SK-N-SH (cell line): ENCODE results near the gene TMEM245. TPM values are rescaled to one million over a fixed set of nuclear protein-coding genes. Genes with fewer than 3 reads are reported as not detected.

Experiments
- CTCF ChIA-PET: fragments of 300-600, 350-600 bp; formaldehyde crosslinking; extraction: SDS; loops from one replicate; lab custom pipeline; 2021; lab: Yijun Ruan, JAX
- POLR2A ChIA-PET: fragments of 350-600 bp; sonication (Branson Sonifier 250); formaldehyde crosslinking; extraction: SDS; loops from one replicate; lab custom pipeline; 2020; ENCODE audit warnings: antibody characterized with exemption, inconsistent platforms; lab: Yijun Ruan, JAX
- DNase-seq: peaks from one replicate; pipeline ENCODE4 v3.0.0; 2012
- H2AFZ ChIP-seq: fragments of 200-600 bp; sonication (generic); 2 replicates; pipeline ENCODE4 v1.8.1; 2016; ENCODE audit warnings: antibody characterized with exemption, mild to moderate bottlenecking, low read depth
- H3F3A ChIP-seq: fragments of 200-600 bp; sonication (generic); replicated peaks from 2 replicates; pipeline ENCODE3; 2016; ENCODE audit warnings: antibody characterized with exemption, mild to moderate bottlenecking; ENCODE audit not compliant: insufficient read depth
- H3K27ac ChIP-seq, 2 experiments: fragments of 200-500 bp in 1 of 2; fragments of 200-600 bp in 1 of 2; sonication (Bioruptor generic) in 1 of 2; sonication (generic), shearing (Covaris generic) in 1 of 2; 2 replicates each; pipeline versions ENCODE4 v1.5.1 to v1.6.1; 2014 to 2016; ENCODE audit warnings: low read depth in 2 of 2, inconsistent platforms in 1 of 2, low read length in 1 of 2, mild to moderate bottlenecking in 1 of 2, mixed read lengths in 1 of 2
- H3K27me3 ChIP-seq: fragments of 200-600 bp; sonication (generic), shearing (Covaris generic); 2 replicates; pipeline ENCODE4 v1.6.1; 2016; ENCODE audit warnings: mixed run types; ENCODE audit not compliant: insufficient read depth
- H3K36me3 ChIP-seq, 2 experiments: fragments of 200-500 bp in 1 of 2; fragments of 200-600 bp in 1 of 2; sonication (Bioruptor generic) in 1 of 2; sonication (generic) in 1 of 2; replicated peaks in 1 of 2; 2 replicates each; pipeline versions ENCODE3 to v1.5.1; 2014 to 2016; ENCODE audit warnings: low read length in 1 of 2, mild to moderate bottlenecking in 1 of 2; ENCODE audit not compliant: insufficient read depth in 2 of 2, control insufficient read depth in 1 of 2
- H3K4me1 ChIP-seq, 2 experiments: fragments of 200-500 bp in 1 of 2; fragments of 200-600 bp in 1 of 2; sonication (Bioruptor generic) in 1 of 2; sonication (generic), shearing (Covaris generic) in 1 of 2; 2 replicates each; pipeline versions ENCODE4 v1.5.1 to v1.6.1; 2014 to 2016; ENCODE audit warnings: low read depth in 1 of 2, low read length in 1 of 2, mixed run types in 1 of 2; ENCODE audit not compliant: insufficient read depth in 2 of 2, control insufficient read depth in 1 of 2
- H3K4me2 ChIP-seq: fragments of 200-600 bp; sonication (generic), shearing (Covaris generic); 2 replicates; pipeline ENCODE4 v1.6.1; 2017; ENCODE audit warnings: mixed run types
- H3K4me3 ChIP-seq, 2 experiments: fragments of 200-500 bp in 1 of 2; fragments of 200-600 bp in 1 of 2; sonication (Bioruptor generic) in 1 of 2; sonication (generic), shearing (Covaris generic) in 1 of 2; 2 replicates each; pipeline versions ENCODE4 v1.5.1 to v1.8.1; 2014 to 2016; ENCODE audit warnings: low read depth in 2 of 2, inconsistent platforms in 1 of 2, low read length in 1 of 2, mild to moderate bottlenecking in 1 of 2, mixed read lengths in 1 of 2, moderate library complexity in 1 of 2
- H3K79me2 ChIP-seq: fragments of 200-600 bp; sonication (generic); 2 replicates; pipeline ENCODE4 v1.8.1; 2017; ENCODE audit warnings: mild to moderate bottlenecking; ENCODE audit not compliant: insufficient read depth
- H3K9ac ChIP-seq: fragments of 200-600 bp; sonication (generic); 2 replicates; pipeline ENCODE4 v1.6.1; 2017; ENCODE audit warnings: mixed run types
- H3K9me2 ChIP-seq: fragments of 200-600 bp; sonication (generic); 2 replicates; pipeline ENCODE4 v1.6.1; 2017; ENCODE audit warnings: mixed run types
- H3K9me3 ChIP-seq: fragments of 200-600 bp; sonication (generic); 2 replicates; pipeline ENCODE4 v1.6.1; 2017; ENCODE audit warnings: mixed run types, mild to moderate bottlenecking, moderate library complexity
- H4K20me1 ChIP-seq: fragments of 200-600 bp; sonication (generic); 2 replicates; pipeline ENCODE4 v1.6.1; 2017; ENCODE audit warnings: mild to moderate bottlenecking, mixed run types; ENCODE audit not compliant: insufficient read depth
- ELF1 ChIP-seq: IDR thresholded peaks from 2 replicates; pipeline ENCODE4 v1.4.0; 2012
- EP300 ChIP-seq, 2 experiments: IDR thresholded peaks; 2 replicates each; pipeline versions ENCODE4 v1.4.0 to v1.6.1; 2012; ENCODE audit warnings: borderline replicate concordance in 1 of 2, low read depth in 1 of 2, low read length in 1 of 2
- FOSL2 ChIP-seq: IDR thresholded peaks from 2 replicates; pipeline ENCODE4 v1.4.0; 2012; ENCODE audit warnings: low read depth, mild to moderate bottlenecking, moderate library complexity, borderline replicate concordance
- FOXJ3 ChIP-seq: sonication (generic); formaldehyde crosslinking; IDR thresholded peaks from 2 replicates; pipeline ENCODE4 v1.5.1; 2020; ENCODE audit warnings: mild to moderate bottlenecking, missing genetic modification reagents
- GABPA ChIP-seq: IDR thresholded peaks from 2 replicates; pipeline ENCODE4 v1.4.0; 2012; ENCODE audit warnings: low read depth, mild to moderate bottlenecking
- IRF3 ChIP-seq: fragments of 150-350 bp; IDR thresholded peaks from 2 replicates; pipeline ENCODE4 v1.6.1; 2016; ENCODE audit warnings: mild to moderate bottlenecking, low read depth, low read length
- MEF2A ChIP-seq: IDR thresholded peaks from 2 replicates; pipeline ENCODE4 v1.4.0; 2012; ENCODE audit warnings: low read depth, borderline replicate concordance
- MXI1 ChIP-seq: IDR thresholded peaks from 2 replicates; pipeline ENCODE4 v1.6.1; 2012; ENCODE audit warnings: mild to moderate bottlenecking, low read depth, low read length, improper control_type of control experiment
- NFIC ChIP-seq: IDR thresholded peaks from 2 replicates; pipeline ENCODE4 v1.4.0; 2012; ENCODE audit warnings: borderline replicate concordance
- NRF1 ChIP-seq: IDR thresholded peaks from 2 replicates; pipeline ENCODE4 v1.6.1; 2012; ENCODE audit warnings: low read depth, mild to moderate bottlenecking, low read length
- PBX3 ChIP-seq: IDR thresholded peaks from 2 replicates; pipeline ENCODE4; 2012
- POLR2AphosphoS5 ChIP-seq: IDR thresholded peaks from 2 replicates; pipeline ENCODE4 v1.6.1; 2012; ENCODE audit warnings: low read depth, low read length
- RXRA ChIP-seq: IDR thresholded peaks from 2 replicates; pipeline ENCODE4 v1.4.0; 2012; ENCODE audit warnings: low read depth, mild to moderate bottlenecking, borderline replicate concordance
- SIN3A ChIP-seq: IDR thresholded peaks from 2 replicates; pipeline ENCODE4 v1.6.1; 2012; ENCODE audit warnings: low read depth, mild to moderate bottlenecking, low read length, moderate library complexity, borderline replicate concordance
- SMC3 ChIP-seq: IDR thresholded peaks from 2 replicates; pipeline ENCODE4 v1.6.1; 2012; ENCODE audit warnings: low read depth, low read length, improper control_type of control experiment
- TAF1 ChIP-seq: IDR thresholded peaks from 2 replicates; pipeline ENCODE4 v1.6.1; 2012; ENCODE audit warnings: low read depth, mild to moderate bottlenecking, low read length, moderate library complexity, borderline replicate concordance
- TCF12 ChIP-seq: IDR thresholded peaks from 2 replicates; pipeline ENCODE4 v1.4.0; 2012
- YY1 ChIP-seq: IDR thresholded peaks from 2 replicates; pipeline ENCODE4 v1.4.0; 2012; ENCODE audit warnings: low read depth, mild to moderate bottlenecking
- ZBTB33 ChIP-seq: IDR thresholded peaks from 2 replicates; pipeline ENCODE4 v1.4.0; 2012; ENCODE audit warnings: low read depth, borderline replicate concordance
- WGBS: methylation state at CpG from one replicate; pipeline ENCODE4 v1.1.6; 2017; ENCODE audit warnings: low lambda C conversion rate; 5-methylcytosine and 5-hydroxymethylcytosine counted together
- polyA plus RNA-seq, 3 experiments: library from polyadenylated mRNA; depleted of rRNA; stranded (reverse); fragments of >200 nt; gene quantifications; 2 replicates each; pipeline ENCODE4 v1.2.3, GENCODE V29; 2012
- TF ChIP-seq, protein P1 (sequence below): fragments of 150-350 bp; IDR thresholded peaks from 2 replicates; pipeline ENCODE4 v1.6.1; 2017; ENCODE audit warnings: antibody characterized with exemption, low read length, low read depth, borderline replicate concordance
- TF ChIP-seq, protein P2 (sequence below): IDR thresholded peaks from 2 replicates; pipeline ENCODE4 v1.4.0; 2012; ENCODE audit warnings: low read depth

The TMEM245 gene
- polyA plus RNA-seq, 1 of the 3 experiments (the other 2 are of a cell fraction) = 17.5 TPM

DNA sequence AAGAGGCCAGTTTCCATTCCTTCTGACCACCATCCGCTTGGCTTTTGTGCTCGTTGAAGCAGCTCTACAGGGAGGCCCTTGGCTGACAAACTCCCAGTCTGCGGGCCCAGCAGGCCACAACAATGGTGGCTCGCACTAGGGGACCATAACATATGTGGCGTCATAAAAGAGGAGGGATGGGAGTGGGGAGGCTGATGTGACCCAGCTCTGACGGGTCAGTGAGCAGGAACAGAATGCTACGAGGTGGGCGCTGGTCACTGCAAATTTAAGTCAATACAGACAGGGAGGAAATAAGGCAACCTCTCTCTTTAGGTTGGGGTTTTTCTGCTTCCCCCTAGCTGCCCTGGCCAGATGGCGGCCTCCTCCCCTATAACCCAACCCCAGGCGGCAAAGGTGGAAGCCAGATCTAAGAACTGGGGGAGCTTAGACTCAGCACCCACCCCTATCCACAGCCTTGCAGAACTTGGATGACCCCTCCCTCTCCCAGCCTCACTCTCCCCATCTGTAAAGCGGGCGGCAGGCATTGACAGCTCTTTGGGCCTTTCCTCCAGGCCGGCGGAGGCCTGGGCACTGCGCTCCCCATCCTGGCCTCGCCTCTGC, 46.5 kb upstream of the TMEM245 start:
- Histone ChIP-seq H2AFZ (no peak overlapping the region), H3K4me1 (peaks cover 0 to 10% of the 10 kb centered on the region in 2 experiments; a peak in 1 of 4 replicates), H3K4me3 (peak overlapping the region in 1 of 2 experiments; percentile 56; a peak in 2 of 4 replicates), H3K79me2 (no peaks in the 10 kb centered on the region), H3F3A (no peaks in the 10 kb centered on the region), H3K27ac (no peak overlapping the region), H3K9ac (no peak overlapping the region), H3K9me2 (no peaks in the 10 kb centered on the region), H4K20me1 (no peaks in the 10 kb centered on the region), H3K4me2 (peak overlapping the region; percentile 54), H3K27me3 (0 out of 2 replicates have a peak, but pooled peaks cover 5% of the 10 kb centered on the region), H3K9me3 (no peaks in the 10 kb centered on the region), H3K36me3 (no peaks in the 10 kb centered on the region)
- ChIA-PET CTCF (interaction anchor here (0.9 to 1.5 kb wide), 2 partner anchors 17 to 20 kb away, joined by 3 to 6 read pairs; no protein-coding TSS in a partner anchor), POLR2A (interaction anchor here (0.9 kb wide), 1 partner anchor 47 kb away, joined by 3 read pairs; the partner anchor contains the start of gene TMEM245)
- no peak for TF ChIP-seq GABPA
- no peak for TF ChIP-seq SIN3A
- no peak for TF ChIP-seq TCF12
- TF ChIP-seq IRF3 = no peak
- no peak for TF ChIP-seq ELF1
- TF ChIP-seq NRF1 = no peak
- no peak for TF ChIP-seq EP300 (IDR thresholded peaks at IDR 0.05; ENCODE audit: borderline replicate concordance in 1 of 2, low read depth in 1 of 2, low read length in 1 of 2)
- no peak for TF ChIP-seq FOXJ3
- TF ChIP-seq MEF2A = no peak
- no peak for TF ChIP-seq ZBTB33
- TF ChIP-seq SMC3 = no peak
- no peak for TF ChIP-seq NFIC
- no peak for TF ChIP-seq YY1
- no peak for TF ChIP-seq RXRA
- peak; percentile 51 for DNase-seq
- 80% methylated on average over 13 of the region's 16 CpGs for WGBS

GRCh38 chr9:109164042-109164441, 44.3 kb upstream of the TMEM245 start:
- Histone ChIP-seq H3K9me2 (no peaks in the 10 kb centered on the region), H3K9ac (no peak overlapping the region), H3K27ac (no peak overlapping the region), H3K4me2 (no peak overlapping the region), H3K4me1 (peaks cover 0 to 12% of the 10 kb centered on the region in 2 experiments; a peak in 1 of 4 replicates), H2AFZ (no peak overlapping the region), H3K36me3 (no peaks in the 10 kb centered on the region), H3K27me3 (no peaks in the 10 kb centered on the region), H4K20me1 (no peaks in the 10 kb centered on the region), H3K9me3 (no peaks in the 10 kb centered on the region), H3K79me2 (no peaks in the 10 kb centered on the region), H3F3A (no peaks in the 10 kb centered on the region), H3K4me3 (no peak overlapping the region)
- DNase-seq = no peak
- ChIA-PET POLR2A (no interaction called here), CTCF (interaction anchor here (1.3 kb wide), 1 partner anchor 19 kb away, joined by 3 read pairs; no protein-coding TSS in a partner anchor)
- 84% methylated on average over 5 of the region's 5 CpGs for WGBS
- TF ChIP-seq RXRA (no peak), MXI1 (no peak), TAF1 (no peak), POLR2AphosphoS5 (no peak), FOSL2 (no peak), NFIC (no peak), PBX3 (no peak), YY1 (no peak)
- TF ChIP-seq, protein P1, sequence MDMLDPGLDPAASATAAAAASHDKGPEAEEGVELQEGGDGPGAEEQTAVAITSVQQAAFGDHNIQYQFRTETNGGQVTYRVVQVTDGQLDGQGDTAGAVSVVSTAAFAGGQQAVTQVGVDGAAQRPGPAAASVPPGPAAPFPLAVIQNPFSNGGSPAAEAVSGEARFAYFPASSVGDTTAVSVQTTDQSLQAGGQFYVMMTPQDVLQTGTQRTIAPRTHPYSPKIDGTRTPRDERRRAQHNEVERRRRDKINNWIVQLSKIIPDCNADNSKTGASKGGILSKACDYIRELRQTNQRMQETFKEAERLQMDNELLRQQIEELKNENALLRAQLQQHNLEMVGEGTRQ = no peak
- TF ChIP-seq, protein P2, sequence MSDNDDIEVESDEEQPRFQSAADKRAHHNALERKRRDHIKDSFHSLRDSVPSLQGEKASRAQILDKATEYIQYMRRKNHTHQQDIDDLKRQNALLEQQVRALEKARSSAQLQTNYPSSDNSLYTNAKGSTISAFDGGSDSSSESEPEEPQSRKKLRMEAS = no peak
